ENCODE results near the gene FAM210B.
"Not testable (repeated sequence)": the region's sequence is repeated elsewhere in the genome, so short reads cannot be mapped to it uniquely, and the experiment has no call there.

The FAM210B gene

DNA sequence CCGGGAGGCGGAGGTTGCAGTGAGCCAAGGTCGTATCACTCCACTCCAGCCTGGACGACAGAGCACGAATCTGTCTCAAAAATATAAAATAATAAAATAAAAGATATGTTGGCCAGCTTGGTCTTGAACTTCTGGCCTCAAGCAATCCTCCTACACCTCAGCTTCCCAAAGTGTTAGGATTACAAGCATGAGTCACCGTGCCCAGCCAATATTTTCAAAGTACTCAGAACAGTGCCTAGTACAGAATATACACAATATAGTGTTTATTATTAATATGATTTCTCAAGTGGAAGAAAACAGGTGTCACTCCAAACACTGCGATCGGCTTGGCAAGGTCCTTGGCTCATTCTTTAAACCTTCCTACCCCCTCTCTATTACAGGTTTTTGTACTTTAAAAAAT is 3.1 kb downstream of the FAM210B start:
- DNase-seq: no peak

DNA sequence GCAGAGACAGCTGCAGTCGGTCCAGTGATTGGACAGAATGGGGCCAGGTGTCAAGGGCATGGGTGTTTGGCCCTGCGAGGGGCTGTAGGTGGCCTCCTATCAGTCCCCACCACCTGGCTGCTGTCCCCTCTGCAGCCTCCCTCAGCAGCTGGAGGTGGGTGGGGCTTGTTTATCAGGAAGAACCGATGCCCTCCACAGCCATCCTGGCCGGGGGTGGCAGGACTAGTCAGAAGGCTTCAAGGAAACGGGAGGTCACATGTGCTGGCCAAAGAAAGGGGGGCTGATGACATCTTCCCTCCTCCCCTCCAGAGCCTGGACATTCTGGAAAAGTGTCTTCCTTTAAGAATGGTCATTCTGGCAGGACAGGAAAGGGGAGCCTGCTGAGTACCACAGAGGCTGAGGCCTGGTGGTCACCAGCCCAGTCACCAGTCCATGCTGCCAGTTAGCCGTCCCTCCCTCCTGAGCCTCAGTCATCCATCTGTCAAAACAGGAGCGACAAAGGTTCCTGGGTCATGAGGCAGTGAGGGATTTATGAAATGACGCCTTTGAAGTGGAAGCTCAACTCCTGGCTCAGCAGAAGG is 4.1 kb downstream of the FAM210B start:
- DNase-seq: no peak

DNA sequence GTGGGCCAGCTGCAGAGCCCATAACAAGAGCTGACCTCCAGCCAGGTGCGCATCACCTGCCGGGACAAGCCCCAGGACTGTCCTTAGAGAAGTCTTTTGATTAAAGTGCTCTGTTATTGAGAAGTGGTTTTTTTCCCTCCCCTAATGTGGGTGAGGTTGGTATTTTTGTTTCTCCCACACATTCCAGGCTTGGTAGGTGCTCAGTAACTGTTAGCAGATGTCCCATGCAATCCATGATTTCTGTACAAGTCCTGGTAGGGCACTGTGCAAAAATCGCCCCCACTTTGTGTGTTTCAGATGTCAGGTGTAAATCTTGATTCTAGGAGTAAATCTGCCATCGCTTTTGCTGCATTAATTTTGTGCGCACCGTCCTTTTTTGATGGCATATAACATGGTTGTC is 4.7 kb downstream of the FAM210B start:
- no peak for DNase-seq

DNA sequence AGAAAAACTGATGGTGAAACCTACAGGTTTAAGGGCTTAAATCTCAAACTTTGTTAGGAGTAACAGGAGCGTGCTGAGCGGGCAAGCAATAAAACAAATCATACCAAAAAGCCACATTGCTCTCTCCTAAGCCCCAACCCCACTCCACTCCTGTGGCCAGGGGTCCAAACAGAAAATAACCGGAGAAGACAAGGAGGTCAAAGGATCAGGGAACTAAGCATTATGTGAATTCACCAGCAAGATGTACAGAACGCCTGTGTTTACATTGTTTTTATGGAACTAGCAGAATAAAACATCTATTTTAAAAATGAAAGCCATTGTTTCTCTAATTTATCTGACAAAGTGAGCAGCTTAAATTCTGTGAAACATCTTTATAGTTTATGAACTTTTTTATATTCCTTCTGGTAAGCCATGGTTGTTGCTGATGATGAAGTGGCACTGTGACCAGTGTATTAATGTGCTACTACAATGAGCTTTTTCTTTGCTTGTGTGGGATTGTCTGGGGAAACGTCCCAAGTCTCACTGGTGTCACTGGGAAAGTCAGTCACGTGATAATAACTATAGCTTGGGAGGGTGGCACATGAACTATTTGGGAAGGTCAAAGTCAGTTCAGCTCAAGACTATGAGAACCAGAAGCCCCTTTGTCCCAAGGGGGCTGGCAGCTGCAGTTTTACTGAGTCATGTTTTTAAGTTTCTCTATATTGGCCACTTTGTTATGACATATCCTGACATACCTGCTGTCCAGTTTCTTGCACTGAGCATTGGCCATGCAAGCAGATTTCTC is 9.8 kb downstream of the FAM210B start:
- peak; percentile 13 for DNase-seq

DNA sequence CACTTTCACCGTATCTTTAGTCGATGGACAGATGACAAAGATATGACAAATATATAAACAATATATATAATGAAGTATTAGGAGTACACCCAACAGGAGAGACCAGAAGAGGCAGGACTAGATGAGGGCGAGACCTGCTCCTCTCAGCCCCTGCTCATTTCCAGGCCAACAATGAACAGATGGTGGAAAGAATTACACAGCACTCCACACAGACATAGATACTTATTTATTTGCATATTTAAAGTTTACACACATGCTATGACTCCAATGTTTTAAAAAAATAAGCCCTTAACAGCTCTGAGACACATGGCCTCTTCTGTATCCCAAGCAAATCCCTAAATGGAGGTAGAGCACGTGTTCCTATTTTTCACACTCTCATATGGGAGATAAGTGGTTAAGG is 10.4 kb downstream of the FAM210B start:
- DNase-seq: no peak

DNA sequence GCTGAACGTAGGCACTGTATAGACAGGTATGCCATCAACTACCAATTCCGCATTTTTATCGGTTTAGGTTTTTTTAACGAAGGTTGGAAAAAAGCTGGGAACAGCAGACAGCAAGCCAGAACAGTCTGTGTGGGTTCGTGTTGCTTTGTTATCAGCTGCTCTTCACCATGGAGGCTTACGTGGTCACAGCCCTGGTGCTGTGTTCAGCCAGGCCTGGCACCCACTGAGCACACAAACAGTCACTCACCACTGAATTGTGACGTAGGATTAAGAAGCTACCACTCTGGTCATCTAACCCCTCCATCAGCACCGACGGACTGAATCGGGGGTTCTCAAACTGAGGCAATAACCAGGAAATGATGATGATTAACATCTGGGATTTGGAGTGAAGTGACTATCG is 13.2 kb downstream of the FAM210B start:
- DNase-seq: no peak

DNA sequence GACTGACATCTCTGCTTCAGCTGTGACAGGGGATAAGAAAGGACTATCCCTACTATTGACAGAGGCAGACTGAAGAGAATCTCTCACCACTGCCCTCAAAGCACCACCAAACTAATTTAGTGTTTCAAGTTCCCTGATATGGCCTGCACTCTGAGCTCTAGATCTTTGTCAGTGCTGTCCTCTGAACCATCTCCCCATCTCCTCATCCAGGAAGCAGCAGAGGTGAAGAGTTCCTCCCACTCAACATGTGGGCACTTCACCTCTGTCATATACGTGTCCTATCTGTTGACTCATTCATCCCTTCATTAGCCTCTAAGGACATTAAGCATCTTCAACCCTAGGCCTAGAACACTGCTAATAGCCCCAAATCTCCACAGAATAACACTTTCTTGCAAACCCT is 14.1 kb downstream of the FAM210B start:
- DNase-seq: no peak

DNA sequence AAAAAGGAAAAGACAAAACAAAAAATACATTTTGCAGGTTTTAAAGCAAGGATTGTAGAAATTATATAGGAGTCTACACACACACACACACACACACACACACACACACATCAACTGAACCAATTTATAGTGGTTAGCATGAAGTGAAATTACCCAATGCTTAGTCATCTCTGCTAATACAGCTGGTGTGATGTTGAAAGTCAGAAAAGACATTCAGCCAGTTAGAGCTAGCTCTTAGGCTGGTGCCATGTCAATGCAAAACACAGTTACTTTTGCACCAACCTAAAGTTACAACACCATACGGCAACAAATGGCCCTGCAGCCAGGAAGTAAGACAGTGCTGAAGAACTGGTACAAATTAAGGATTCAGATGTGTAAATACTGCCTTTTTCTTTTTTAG is 15.2 kb downstream of the FAM210B start:
- DNase-seq: peak; percentile 89

DNA sequence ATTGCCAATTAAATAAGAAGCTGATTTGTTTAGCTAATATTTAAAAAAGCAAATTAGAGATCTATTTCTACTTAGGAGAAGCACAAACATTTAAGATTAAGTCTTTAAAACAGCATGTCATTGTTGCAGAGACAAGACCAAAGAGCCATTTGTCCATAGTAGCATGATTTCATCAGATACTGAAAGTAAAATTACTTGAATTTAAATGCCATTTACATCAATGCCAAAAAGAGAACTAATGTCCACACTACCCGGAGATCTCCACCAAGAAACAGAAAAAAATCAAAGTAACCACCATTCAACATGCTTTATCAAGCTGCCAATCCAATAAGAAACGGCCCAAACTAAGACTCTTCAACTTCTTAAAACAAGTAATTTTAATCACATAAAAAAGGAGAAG is 17.6 kb downstream of the FAM210B start:
- DNase-seq: no peak

DNA sequence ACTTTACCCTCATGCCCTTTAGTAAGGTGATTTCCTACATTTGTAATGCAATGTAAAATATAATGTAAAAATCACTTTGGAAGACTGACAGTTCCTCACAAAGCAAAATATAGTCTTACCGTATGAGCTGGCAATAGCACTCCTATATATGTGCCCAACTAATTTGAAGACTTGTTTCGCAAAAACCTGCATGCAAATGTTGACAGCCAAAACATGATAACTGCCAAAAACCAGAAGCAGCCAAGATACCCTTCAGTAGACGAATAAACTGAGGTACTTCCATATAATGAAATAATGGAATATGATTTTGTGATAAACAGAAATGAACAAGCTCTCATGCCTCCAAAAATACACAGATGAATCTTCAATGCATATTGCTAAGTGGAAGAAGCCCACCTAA is 19.6 kb downstream of the FAM210B start:
- no peak for DNase-seq

DNA sequence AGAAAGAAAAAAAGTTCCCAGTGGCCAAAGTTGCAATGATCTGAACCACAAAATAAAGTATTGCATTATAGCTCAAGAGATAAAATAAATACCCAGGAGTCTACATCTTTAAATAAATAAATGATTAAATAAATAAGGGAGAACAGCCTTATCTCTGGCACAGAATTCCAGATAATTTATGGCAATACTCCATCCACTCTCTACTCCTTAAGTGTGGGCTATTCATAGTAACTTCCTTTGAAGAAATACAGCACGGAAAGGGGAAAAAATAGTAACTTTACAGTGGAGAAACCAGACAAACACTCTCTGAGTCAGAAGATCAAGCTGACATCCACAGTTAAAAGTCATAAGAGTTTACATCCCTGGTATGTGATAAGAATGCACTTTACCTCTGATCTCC is 21.6 kb downstream of the FAM210B start:
- peak; percentile 15 for DNase-seq

DNA sequence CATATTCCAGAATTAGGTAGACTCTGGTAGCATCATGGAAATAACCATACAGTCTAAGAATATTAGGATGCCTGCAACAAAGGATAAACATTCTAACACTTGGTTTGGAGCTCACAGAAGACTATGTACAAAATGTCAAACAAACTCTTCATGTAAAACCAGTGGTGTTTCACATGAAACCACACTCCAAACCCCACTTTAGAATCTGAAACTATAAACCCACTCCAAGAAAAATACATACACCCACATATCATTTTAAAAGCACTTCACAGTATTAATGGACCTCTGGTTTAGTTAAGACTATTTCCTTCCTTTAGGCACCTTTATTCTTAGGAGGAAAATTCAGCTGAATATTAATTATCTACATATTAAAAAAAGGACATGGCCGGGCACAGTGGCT is 22.7 kb downstream of the FAM210B start:
- no peak for DNase-seq

DNA sequence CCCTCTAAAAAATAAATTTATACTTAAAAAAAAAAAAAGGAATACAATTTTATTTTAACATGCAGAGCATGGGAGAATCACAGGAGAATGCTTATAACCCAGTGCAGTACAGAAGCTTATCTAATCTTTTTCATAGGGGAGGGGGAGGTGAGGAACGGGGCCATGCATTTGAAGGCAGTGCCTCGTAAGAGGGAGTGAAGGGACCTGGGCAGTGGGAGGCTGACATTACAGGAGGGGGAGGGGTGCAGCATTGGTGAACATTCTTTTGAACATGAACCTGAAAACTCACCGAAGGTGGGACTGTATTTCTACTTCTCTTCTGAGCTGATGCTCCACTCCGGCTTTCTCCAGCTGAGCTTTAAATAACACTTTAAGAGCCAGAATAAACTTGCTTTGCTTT is 23.9 kb downstream of the FAM210B start:
- DNase-seq: no peak

DNA sequence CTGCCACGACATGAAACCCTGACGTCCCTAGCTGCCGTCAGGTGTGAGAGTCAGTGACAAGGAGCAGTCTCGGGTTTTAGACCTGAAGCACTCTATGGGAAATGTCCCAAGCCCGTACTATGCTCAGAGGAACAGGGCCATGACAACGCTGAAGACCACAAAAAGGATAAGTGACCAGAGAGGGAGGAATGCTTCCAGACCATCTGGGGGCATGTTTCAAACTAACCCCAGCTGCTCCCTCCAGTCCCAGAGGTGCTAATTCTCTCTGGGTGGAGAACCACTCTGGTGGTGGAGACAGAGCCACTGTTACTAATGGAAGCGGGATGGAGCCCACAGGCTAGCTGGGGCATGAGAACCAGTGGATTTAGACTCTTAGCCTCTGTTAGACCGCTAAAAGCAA is 24.6 kb downstream of the FAM210B start:
- no peak for DNase-seq

DNA sequence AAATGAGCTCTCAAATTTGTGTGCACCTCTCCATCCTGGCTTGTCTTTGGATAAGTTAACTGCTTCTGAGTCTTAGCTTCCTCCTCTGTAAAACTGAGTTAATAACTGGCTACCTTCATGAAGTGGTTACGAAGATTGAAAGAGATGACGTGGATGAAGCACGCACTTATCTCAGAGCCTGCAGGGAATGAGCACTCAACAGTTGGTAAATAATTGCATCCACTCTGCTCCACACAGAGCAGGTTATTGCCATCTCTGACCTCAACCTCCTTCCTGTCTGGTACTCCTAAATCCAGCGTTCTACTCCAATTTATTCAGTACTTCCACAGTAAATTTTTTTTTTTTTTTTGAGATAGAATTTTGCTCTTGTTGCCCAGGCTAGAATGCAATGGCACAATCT is 26.4 kb downstream of the FAM210B start:
- DNase-seq: no peak

DNA sequence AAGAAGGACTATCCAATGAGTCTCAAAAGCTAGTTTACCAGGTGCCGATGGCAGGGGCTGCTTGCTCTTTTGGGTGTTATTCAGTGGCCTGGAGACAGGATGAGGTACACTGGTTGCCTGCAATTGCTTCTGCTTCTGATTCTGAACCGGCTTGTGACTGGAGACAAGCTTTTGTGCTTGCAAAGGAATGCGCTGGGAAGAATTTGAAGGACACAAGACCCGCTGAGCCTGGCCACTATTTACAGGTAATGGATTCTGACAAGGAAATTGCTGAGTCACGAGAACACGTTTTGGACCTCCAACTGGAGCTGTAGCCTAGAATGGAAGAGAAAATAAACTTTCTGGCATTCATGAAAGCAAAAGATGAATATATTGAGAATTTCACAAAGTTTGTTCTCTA is 27.4 kb downstream of the FAM210B start:
- DNase-seq: no peak

DNA sequence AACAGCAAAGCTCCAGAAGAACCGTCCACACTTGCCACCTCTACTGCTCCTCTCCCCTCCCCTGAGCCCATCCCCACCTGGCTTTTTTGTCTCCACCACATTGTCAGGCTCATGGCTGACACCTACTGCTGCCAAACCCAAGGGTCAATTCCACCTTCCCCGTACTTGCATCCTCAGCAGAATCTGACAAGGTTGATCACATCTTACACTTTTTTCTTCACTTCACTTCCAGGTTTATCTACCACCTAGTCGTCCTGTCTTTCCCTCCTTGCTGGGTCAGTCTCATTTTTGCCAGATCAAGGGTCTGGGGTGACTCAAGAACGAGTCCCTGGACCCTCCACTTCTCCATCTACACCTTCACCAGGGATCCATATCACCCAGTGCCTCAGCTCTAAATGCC is 30.1 kb downstream of the FAM210B start:
- no peak for DNase-seq

DNA sequence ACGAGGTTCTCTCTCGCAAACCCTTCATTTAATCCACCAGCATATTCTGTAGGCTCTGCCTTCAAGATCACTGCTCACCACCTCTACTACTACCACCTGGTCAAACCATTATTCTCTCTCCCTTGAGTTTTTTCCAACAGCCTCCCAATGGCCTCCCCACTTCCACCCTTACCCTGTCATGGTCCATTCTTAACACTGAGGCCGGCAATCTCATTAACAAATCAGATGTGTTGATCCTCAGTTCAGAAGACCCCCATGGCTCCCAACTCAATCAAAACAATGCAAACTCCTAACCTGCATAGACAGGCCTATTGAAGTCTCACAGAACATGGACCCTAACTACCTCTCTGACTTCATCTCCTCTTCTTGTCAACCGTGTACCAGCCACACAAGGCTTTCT is 31.0 kb downstream of the FAM210B start:
- no peak for DNase-seq

DNA sequence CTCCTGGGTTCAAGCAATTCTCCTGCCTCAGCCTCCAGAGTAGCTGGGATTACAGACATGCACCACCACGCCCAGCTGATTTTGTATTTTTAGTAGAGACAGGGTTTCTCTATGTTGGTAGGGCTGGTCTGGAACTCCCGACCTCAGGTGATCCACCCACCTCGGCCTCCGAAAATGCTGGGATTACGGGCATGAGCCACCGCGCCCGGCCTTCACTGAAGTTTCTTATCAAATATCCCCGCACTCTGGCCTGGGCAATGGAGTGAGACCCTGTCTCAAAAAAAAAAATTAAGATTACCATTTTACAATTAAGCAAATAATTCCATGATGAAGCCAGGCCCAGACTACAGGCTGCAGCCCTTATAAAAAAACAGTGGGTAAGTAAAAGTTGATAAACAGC is 31.6 kb downstream of the FAM210B start:
- not testable (repeated sequence) for DNase-seq

DNA sequence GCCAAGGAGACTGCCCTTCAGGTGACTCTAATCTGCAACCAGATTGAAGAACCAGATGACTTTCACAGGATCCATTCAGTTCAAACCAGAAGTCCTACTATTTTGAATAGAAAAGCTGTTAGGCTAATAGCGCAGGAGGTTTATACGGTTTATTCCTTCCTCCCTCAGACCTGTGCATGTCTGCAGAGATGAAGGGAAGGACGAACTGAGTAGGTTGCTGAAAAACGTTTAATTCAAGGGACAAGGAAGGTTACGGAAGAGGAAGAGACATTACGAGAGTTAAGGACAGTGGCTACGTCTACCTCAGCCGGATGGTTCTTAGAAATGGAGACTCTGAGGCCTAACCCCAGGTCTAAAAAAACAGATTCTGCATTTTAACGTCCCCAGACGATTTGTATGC is 32.3 kb downstream of the FAM210B start:
- DNase-seq: no peak

DNA sequence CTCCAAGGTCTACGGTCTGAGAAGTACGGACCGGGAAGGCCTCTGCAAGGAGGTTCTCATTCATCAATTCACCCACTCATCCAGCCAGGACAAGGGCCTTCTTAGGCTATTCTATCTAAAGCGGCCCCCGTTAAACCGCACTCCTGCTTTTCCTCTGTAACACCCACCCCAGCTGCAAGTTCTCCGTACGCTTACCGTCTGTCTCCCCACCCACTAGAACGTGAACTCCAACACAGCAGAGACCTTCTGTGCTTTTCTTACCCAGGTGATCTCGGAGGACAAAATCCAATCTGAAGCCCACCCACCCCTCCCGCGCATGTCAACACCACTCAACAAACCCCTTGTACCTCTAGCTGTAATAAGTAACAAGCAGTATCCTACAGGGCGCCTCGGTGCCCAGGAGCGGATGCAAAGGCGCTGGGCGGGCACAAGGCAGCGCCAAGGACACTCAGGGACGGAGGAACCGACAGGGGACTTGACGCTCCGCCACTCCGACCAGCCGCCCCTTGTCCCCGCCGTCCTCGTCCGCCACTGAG is 32.9 kb downstream of the FAM210B start:
- no peak for DNase-seq

DNA sequence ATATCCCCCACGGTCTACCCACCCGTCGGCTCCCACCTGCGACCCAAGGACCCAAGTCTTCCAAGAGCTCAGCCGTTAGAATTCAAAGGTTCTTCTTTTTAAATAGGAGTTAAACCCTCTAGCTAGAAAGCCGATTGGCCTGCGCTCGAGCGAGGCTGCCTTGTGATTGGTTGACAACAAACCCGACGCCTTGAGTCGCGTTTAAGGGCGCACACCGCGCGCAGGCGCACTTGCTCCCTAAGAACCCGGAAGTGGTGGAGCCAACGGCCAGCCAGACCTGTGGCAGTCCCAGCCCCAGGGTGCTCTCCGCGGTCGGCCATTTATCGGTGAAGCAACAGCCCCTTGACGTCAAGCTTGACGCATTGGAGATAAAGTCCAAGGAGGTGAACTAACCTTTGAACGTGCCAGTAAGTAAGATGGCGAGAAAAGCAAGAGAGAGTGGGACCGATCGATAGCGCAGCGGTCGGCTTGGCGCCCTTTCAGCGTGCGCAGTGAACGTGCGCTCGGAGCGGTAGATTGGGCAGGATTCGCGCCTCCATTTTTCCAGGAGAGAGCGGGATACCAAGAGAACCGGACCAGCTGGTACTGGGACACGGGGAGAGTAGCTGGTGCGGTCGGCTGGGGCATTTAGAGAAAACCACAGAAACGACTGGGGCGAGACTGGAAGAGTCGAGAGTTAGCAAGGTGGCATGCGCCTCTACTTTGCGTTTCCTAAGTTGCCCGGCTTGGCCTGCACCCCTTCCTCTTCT is 33.5 kb downstream of the FAM210B start, which contains the start of the genes AURKA and CSTF1:
Gene AURKA, minus strand, starts transcription at position 84 of the 749 bp plus-strand sequence. CDS start 4,018 bp downstream, outside the sequence.
Gene CSTF1, plus strand, starts transcription at position 514 of the 749 bp plus-strand sequence. CDS start 2,908 bp downstream, outside the sequence.
- peak; percentile 99 for DNase-seq

DNA sequence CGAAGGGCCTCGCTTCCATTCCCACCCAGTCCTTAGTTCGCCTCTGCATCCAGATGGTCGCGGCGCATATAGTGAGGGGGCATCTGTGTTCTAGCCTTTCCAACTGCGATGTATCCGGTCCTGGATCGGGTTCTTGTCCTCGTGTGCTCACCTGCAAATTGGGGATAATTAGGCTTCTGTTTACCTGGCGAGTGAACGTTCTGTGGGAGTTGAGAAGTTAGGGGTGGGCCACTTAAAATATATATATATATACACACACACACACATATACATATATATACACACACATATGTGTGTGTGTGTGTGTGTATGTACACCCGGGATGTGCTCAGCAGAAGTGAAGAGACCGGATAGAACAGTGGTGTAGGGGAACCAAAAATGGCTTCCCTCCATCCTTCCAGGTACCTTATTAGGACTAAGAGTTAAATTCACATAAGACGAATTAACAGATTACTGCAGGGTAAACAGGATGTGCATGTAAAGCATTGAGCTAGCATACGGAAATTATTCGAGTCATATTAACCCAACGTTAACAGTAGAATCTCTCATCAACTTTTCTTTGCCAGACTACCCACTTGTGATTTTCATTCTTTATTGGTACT is 34.2 kb downstream of the FAM210B start:
- no peak for DNase-seq

Data from fibroblast of skin of scalp (primary cell).